ENCODE measurements around the gene GNAI2. TPM values are rescaled to one million over a fixed set of nuclear protein-coding genes. Genes with fewer than 3 reads are reported as not detected.
"Not testable (repeated sequence)": the region's sequence is repeated elsewhere in the genome, so short reads cannot be mapped to it uniquely, and the experiment has no call there.

GNAI2 gene
- total RNA-seq, 1 donor from 2014 or later = 300 TPM

- no peak for DNase-seq (ENCODE audit: low read depth)
Measured at GRCh38 chr3:50245251-50245745, 9.3 kb downstream of the GNAI2 start.

- peak; percentile 58 for DNase-seq (ENCODE audit: low read depth)
Measured at GRCh38 chr3:50245831-50246516, 10.0 kb downstream of the GNAI2 start.

DNA sequence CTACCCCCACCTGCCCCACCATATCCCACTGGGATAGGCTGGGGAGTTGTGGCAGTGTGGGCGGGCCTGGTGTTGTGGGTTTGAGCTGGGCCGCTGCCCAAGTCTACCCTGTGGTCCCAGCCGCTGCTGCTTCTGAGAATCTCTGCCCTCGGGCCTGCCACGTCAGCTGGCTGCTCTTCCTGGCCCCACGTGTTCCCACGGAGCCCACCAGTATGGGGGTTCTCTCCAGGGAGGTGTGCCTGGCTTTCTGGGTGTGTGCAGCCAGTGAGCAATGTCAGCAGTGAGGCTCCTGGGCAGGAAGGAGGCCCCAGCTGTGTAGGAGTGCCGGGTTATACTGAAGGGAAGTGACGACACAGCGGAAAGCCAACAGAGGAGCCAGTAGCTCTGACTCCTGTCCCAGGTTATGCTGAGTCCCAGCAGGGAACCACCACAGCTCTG is 10.5 kb downstream of the GNAI2 start:
- peak; percentile 70 for DNase-seq (ENCODE audit: low read depth)

DNA sequence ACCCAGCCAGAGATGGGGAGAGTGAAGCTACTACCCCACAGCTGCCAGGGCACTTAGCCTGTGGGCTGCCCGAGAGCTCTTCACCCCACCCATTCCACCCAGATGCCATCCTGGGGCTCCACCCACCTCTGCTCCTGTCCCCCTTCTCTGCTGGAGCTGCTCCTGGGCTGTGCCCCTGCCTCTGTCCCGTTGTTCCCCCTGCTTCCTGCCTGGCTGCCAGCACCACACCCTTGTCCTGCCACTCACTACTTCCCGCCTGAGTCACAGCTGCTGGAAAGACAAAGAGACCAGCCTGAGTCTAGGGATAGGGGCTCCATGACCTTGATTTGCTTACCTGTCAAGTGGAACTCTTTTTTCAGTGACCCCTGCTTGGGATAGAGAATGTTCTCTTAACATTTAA is 12.4 kb downstream of the GNAI2 start:
- no peak for DNase-seq (ENCODE audit: low read depth)

- DNase-seq (ENCODE audit: low read depth) = no peak
Measured at GRCh38 chr3:50249457-50249856, 13.5 kb downstream of the GNAI2 start.

- DNase-seq (ENCODE audit: low read depth) = no peak
Measured at GRCh38 chr3:50250514-50250913, 14.5 kb downstream of the GNAI2 start.

DNA sequence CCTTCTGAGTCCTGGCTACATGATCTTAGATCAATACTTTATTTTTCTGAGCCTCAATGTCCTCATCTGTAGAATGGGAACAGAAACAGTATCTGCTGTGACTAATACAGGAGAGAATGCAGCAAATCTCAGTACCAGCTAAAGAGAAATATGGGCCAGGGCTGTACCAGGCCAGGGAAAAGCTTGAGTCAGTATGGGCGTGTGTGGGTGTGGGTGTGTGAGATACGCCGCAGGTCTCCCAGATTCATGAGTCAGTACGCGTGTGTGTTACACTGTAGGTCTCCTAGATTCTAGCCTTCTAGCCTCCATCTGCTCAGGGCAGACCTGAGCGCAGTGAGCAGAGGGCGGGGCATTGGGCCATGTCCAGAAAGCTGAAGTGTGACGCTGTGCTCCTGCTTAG is 15.2 kb downstream of the GNAI2 start:
- DNase-seq (ENCODE audit: low read depth) = peak; percentile 88

DNA sequence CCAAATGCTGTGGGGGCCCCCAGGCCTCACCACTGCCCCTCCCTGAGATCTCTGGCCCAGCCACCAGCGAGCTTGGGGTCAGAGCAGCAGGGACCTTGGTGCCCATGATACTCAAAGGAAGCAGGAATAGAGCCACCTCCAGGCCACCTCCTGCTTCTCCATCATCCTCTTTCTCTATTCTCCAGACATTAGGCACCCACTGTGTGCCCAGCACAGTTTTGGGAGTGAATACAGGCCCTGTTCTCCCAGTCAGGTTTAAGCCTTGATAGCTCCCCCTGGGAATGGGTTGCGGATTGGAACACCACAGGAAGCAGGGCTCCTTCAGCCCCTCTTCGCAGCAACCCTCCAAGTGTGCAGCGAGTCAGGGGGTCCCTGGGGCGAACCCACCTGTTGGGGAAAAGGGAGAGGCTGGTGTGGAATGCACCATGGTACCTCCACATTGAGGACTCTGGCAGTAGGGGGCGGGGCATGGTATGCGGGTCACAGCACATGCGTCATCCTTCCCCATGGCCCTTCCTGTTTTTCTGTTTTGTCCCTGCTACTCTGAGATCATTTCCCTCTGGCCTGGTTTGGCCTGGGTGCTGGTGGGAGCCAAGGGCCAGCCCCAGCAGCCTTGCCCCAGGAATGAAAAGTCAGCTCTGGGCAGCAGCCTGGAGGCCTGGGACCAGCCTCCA is 18.7 kb downstream of the GNAI2 start:
- no peak for DNase-seq (ENCODE audit: low read depth)

GRCh38 chr3:50255251-50255615 is 19.2 kb downstream of the GNAI2 start:
- DNase-seq (ENCODE audit: low read depth) = no peak

- no peak for DNase-seq (ENCODE audit: low read depth)
Measured at GRCh38 chr3:50256978-50257890, 21.2 kb downstream of the GNAI2 start.

- no peak for DNase-seq (ENCODE audit: low read depth)
Measured at GRCh38 chr3:50258029-50258680, 22.2 kb downstream of the GNAI2 start.

DNA sequence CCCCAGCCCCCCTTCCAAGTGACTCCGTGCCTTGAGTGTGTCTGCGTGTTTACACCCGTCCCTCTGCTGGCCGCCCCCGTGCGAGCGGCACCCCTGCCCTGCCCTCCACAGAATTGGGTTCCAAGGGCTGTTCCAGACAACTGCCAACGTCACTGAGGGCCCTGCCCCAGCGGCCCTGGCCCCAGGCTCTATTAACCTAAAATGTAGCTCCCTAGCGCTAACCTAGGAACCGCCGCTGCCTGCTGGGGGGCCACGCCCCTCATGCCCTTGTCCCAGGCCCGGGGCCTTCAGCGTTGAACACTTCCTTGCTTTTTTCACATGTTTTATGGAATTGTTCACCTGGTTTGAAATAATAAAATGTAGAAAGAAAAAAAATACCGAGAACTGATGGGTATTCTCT is 23.0 kb downstream of the GNAI2 start:
- DNase-seq (ENCODE audit: low read depth) = no peak

GRCh38 chr3:50259432-50260026 is 23.5 kb downstream of the GNAI2 start:
- DNase-seq (ENCODE audit: low read depth) = no peak

DNA sequence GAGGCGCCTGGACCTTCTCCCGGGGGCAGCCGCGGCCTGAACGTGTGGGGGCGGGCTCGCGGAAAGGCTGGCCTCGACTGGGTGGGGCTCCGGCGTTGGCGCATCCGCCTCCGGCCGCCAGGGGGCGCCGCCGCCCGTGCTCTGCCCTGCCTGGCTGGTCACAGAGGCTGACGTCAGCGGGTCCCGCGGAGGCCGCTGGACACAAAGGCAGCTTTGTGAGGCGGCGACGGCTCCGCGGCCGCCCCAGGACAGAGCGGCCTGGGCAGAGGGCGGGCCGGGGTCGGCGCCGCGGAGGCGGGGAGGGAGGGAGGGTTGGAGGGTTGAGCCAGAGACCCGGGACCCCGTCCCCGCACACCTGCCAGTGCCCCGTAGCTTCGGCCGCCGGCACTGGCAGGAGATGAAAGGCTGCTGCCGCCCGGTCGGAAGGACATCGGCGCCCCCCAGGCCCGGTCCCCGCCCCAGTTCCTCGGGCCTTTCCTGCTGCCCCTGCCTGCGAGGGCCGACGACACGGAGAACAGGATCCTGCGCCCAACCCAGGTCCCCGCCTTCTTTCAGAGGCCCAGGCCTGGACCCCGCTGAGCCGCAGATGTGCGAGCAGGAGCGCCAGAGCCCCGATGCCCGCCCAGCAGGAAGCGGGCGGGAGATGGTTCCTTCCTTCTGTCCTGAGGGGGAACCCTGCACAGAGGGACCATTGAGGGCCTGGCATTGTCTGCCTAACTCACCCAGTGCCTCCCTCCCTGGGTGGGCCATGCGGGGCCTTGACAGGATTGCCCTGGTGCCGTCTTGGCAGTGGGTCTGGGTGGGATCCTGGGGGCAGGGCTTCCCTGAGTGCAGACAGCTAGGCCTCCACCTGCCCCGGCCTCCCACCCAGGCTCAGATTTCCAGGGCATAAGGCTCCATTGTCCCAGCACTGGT is 24.3 kb downstream of the GNAI2 start:
- DNase-seq (ENCODE audit: low read depth) = peak; percentile 60

DNA sequence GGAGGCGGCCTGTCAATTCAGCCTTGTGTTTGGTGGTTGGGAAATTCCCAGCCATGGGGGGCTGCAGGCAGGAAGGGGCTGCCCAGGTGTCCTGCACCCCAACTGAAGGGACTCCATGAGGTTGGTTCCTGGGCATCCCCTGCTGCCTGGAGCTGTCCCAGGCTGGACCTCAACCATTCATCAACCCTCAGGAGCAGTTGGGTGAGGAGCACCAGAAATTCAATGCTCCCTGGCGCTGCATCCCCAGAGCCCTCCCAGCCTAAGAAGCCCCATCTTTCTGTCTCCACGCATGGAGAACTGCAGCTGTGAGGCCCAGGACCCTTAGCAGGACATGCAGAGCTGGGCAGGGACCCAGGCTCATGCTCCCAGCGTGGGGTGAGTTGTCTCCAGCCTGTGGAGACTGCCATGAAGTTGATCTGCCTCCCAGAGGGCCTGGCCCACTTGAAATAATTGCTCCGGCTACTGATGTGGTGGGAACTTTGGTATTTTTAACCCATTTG is 25.0 kb downstream of the GNAI2 start:
- no peak for DNase-seq (ENCODE audit: low read depth)

- no peak for DNase-seq (ENCODE audit: low read depth)
Measured at GRCh38 chr3:50261505-50261904, 25.5 kb downstream of the GNAI2 start.

GRCh38 chr3:50262200-50262599 is 26.2 kb downstream of the GNAI2 start:
- not testable (repeated sequence) for DNase-seq (ENCODE audit: low read depth)

GRCh38 chr3:50262778-50263177 is 26.8 kb downstream of the GNAI2 start:
- no peak for DNase-seq (ENCODE audit: low read depth)

GRCh38 chr3:50263478-50264382 is 27.7 kb downstream of the GNAI2 start:
- peak; percentile 41 for DNase-seq (ENCODE audit: low read depth)
